H1 (cell line): ENCODE measurements around the gene GP5. TPM values are rescaled to one million over a fixed set of nuclear protein-coding genes. Genes with fewer than 3 reads are reported as not detected.

Source experiments
- CTCF ChIA-PET: fragments of 300-600 bp; sonication (Branson Sonifier 250); formaldehyde crosslinking; loops from one replicate; lab custom pipeline; 2021; ENCODE audit not compliant: partially characterized antibody; lab: Charles Lee
- POLR2A ChIA-PET: fragments of 300-600 bp; sonication (Branson Sonifier 250); formaldehyde crosslinking; loops from one replicate; lab custom pipeline; 2021; ENCODE audit warnings: inconsistent platforms; ENCODE audit not compliant: partially characterized antibody; lab: Charles Lee
- DNase-seq, 2 experiments: peaks; one replicate each; pipeline versions ENCODE4 v3.0.0 to v3.0.0-alpha.2; 2010 to 2022; ENCODE audit warnings: low spot score in 2 of 2, low read depth in 1 of 2, mixed read lengths in 1 of 2
- FAIRE-seq: peaks from 2 replicates; lab custom pipeline; 2011; peaks lifted over from hg19 to GRCh38; lab: Jason Lieb, UNC
- H2AFZ ChIP-seq: 2 replicates; pipeline ENCODE4 v1.8.1; 2012; ENCODE audit warnings: low read length, inconsistent platforms
- H2AK5ac ChIP-seq: 2 replicates; pipeline ENCODE4 v1.6.1; 2013; ENCODE audit warnings: low read depth, low read length
- H2BK120ac ChIP-seq: replicated peaks from 2 replicates; pipeline ENCODE3; 2013; ENCODE audit warnings: low read depth, low read length, inconsistent platforms
- H2BK12ac ChIP-seq: 2 replicates; pipeline ENCODE4 v1.6.1; 2013; ENCODE audit warnings: low read depth, low read length
- H2BK15ac ChIP-seq: 2 replicates; pipeline ENCODE4 v1.6.1; 2013; ENCODE audit warnings: low read length
- H2BK20ac ChIP-seq: 2 replicates; pipeline ENCODE4 v1.6.1; 2013; ENCODE audit warnings: low read length
- H2BK5ac ChIP-seq: 2 replicates; pipeline ENCODE4 v1.6.1; 2013; ENCODE audit warnings: low read depth, low read length
- H3K14ac ChIP-seq: 2 replicates; pipeline ENCODE4 v1.6.1; 2013; ENCODE audit warnings: inconsistent platforms; ENCODE audit not compliant: insufficient read length
- H3K18ac ChIP-seq: 2 replicates; pipeline ENCODE4 v1.6.1; 2013; ENCODE audit warnings: low read length; ENCODE audit errors: extremely low read depth
- H3K23ac ChIP-seq: 2 replicates; pipeline ENCODE4 v1.6.1; 2013; ENCODE audit warnings: inconsistent platforms; ENCODE audit not compliant: insufficient read length
- H3K23me2 ChIP-seq: 2 replicates; pipeline ENCODE4 v1.6.1; 2013; ENCODE audit warnings: low read depth, low read length
- H3K27ac ChIP-seq: 2 replicates; pipeline ENCODE4 v1.6.1; 2011; ENCODE audit warnings: low read depth, low read length, inconsistent platforms
- H3K27me3 ChIP-seq, 4 experiments: replicated peaks in 1 of 4; 1 replicate in 1 of 4; 2 replicates in 3 of 4; pipeline versions ENCODE4 v1.6.1 to v1.8.1; 2011 to 2013; ENCODE audit warnings: low read length in 3 of 4, mild to moderate bottlenecking in 3 of 4, inconsistent platforms in 2 of 4, mixed read lengths in 2 of 4, moderate library complexity in 1 of 4; ENCODE audit not compliant: control insufficient read depth in 3 of 4, insufficient read depth in 3 of 4; ENCODE audit errors: extremely low read depth in 1 of 4
- H3K36me3 ChIP-seq, 4 experiments: 2 replicates each; pipeline versions ENCODE4 v1.6.1 to v1.8.1; 2011 to 2013; ENCODE audit warnings: mild to moderate bottlenecking in 4 of 4, low read length in 3 of 4, moderate library complexity in 2 of 4, control low read depth in 1 of 4, inconsistent platforms in 1 of 4; ENCODE audit not compliant: insufficient read depth in 4 of 4, control insufficient read depth in 2 of 4
- H3K4ac ChIP-seq: replicated peaks from 2 replicates; pipeline ENCODE3; 2013; ENCODE audit warnings: low read length, low read depth, mixed read lengths, inconsistent platforms; ENCODE audit not compliant: insufficient read length
- H3K4me1 ChIP-seq, 4 experiments: replicated peaks in 1 of 4; 1 replicate in 1 of 4; 2 replicates in 3 of 4; pipeline versions ENCODE4 v1.6.1 to v1.8.1; 2011 to 2013; ENCODE audit warnings: low read length in 3 of 4, inconsistent platforms in 2 of 4, mixed read lengths in 1 of 4; ENCODE audit not compliant: insufficient read depth in 4 of 4, control insufficient read depth in 3 of 4
- H3K4me2 ChIP-seq, 2 experiments: 2 replicates each; pipeline versions ENCODE4 v1.6.1 to v1.8.1; 2011 to 2013; ENCODE audit warnings: low read depth in 2 of 2, low read length in 2 of 2, control low read depth in 1 of 2, inconsistent platforms in 1 of 2, mild to moderate bottlenecking in 1 of 2; ENCODE audit not compliant: insufficient read depth in 1 of 2
- H3K4me3 ChIP-seq, 4 experiments: fragments of 200-600, 300-600 bp in 1 of 4; sonication (generic), shearing (Covaris generic), sonication (Bioruptor Twin) in 1 of 4; 2 replicates each; pipeline versions ENCODE4 v1.5.1 to v1.8.1; 2011 to 2016; ENCODE audit warnings: low read length in 4 of 4, low read depth in 3 of 4, control low read depth in 2 of 4, inconsistent platforms in 2 of 4, mild to moderate bottlenecking in 2 of 4, mixed read lengths in 1 of 4, moderate library complexity in 1 of 4; ENCODE audit not compliant: insufficient read depth in 2 of 4; ENCODE audit errors: extremely low read depth in 1 of 4
- H3K56ac ChIP-seq: replicated peaks from 2 replicates; pipeline ENCODE3; 2013; ENCODE audit warnings: low read depth, mild to moderate bottlenecking, mixed read lengths, low read length, inconsistent platforms; ENCODE audit not compliant: insufficient read length
- H3K79me1 ChIP-seq: 2 replicates; pipeline ENCODE4 v1.6.1; 2013; ENCODE audit warnings: low read depth, low read length, control low read depth
- H3K79me2 ChIP-seq, 2 experiments: 2 replicates each; pipeline versions ENCODE4 v1.6.1 to v1.8.1; 2012 to 2013; ENCODE audit warnings: low read length in 2 of 2, mild to moderate bottlenecking in 2 of 2, inconsistent platforms in 1 of 2; ENCODE audit not compliant: insufficient read depth in 2 of 2, control insufficient read depth in 1 of 2
- H3K9ac ChIP-seq, 4 experiments: replicated peaks in 1 of 4; 1 replicate in 1 of 4; 2 replicates in 3 of 4; pipeline versions ENCODE4 v1.6.1 to v1.8.1; 2011 to 2013; ENCODE audit warnings: low read depth in 3 of 4, low read length in 3 of 4, control low read depth in 2 of 4, mild to moderate bottlenecking in 2 of 4, moderate library complexity in 2 of 4, inconsistent platforms in 1 of 4; ENCODE audit errors: extremely low read depth in 1 of 4
- H3K9me3 ChIP-seq, 2 experiments: 2 replicates each; pipeline versions ENCODE4 v1.6.1 to v1.8.1; 2012 to 2013; ENCODE audit warnings: mild to moderate bottlenecking in 2 of 2, moderate library complexity in 2 of 2, control low read depth in 1 of 2, inconsistent platforms in 1 of 2, low read depth in 1 of 2, low read length in 1 of 2, mixed read lengths in 1 of 2; ENCODE audit not compliant: insufficient read depth in 2 of 2
- H4K20me1 ChIP-seq, 2 experiments: replicated peaks in 1 of 2; 2 replicates each; pipeline versions ENCODE3 to v1.8.1; 2011 to 2013; ENCODE audit warnings: inconsistent platforms in 2 of 2, low read length in 2 of 2, mild to moderate bottlenecking in 1 of 2; ENCODE audit not compliant: insufficient read depth in 2 of 2, control insufficient read depth in 1 of 2
- H4K5ac ChIP-seq: 2 replicates; pipeline ENCODE4 v1.6.1; 2013; ENCODE audit warnings: low read length, low read depth, mixed read lengths, inconsistent platforms; ENCODE audit not compliant: insufficient read length
- H4K8ac ChIP-seq: 2 replicates; pipeline ENCODE4 v1.8.0; 2013; ENCODE audit warnings: mild to moderate bottlenecking, moderate library complexity, low read length, inconsistent platforms; ENCODE audit not compliant: insufficient read depth; ENCODE audit errors: extremely low read depth
- H4K91ac ChIP-seq: replicated peaks from 2 replicates; pipeline ENCODE3; 2013; ENCODE audit warnings: low read length, mixed read lengths, inconsistent platforms; ENCODE audit not compliant: insufficient read length
- ATF3 ChIP-seq: IDR thresholded peaks from 2 replicates; pipeline ENCODE4 v1.6.1; 2011; ENCODE audit warnings: low read depth, mild to moderate bottlenecking, low read length; ENCODE audit not compliant: insufficient read depth
- BACH1 ChIP-seq: IDR thresholded peaks from 2 replicates; pipeline ENCODE4 v1.6.1; 2012; ENCODE audit warnings: low read length, improper control_type of control experiment
- CTBP2 ChIP-seq: IDR thresholded peaks from 2 replicates; pipeline ENCODE4 v1.7.0; 2011; ENCODE audit warnings: borderline replicate concordance, mild to moderate bottlenecking, moderate library complexity, mixed read lengths, low read length; ENCODE audit not compliant: insufficient read depth, insufficient read length
- EZH2 ChIP-seq: fragments of 200-600 bp; sonication (generic); IDR thresholded peaks from 2 replicates; pipeline ENCODE4 v1.7.1; 2012; ENCODE audit warnings: low read depth, mild to moderate bottlenecking, moderate library complexity, low read length, inconsistent platforms; ENCODE audit not compliant: severe bottlenecking
- MAX ChIP-seq: IDR thresholded peaks from 2 replicates; pipeline ENCODE4 v1.6.1; 2012; ENCODE audit warnings: inconsistent platforms
- NANOG ChIP-seq: IDR thresholded peaks from 2 replicates; pipeline ENCODE4 v1.6.1; 2011; ENCODE audit warnings: low read length, low read depth, mild to moderate bottlenecking, inconsistent platforms; ENCODE audit not compliant: insufficient read depth, poor library complexity, severe bottlenecking
- POU5F1 ChIP-seq: IDR thresholded peaks from 2 replicates; pipeline ENCODE4 v1.6.1; 2011; ENCODE audit warnings: low read depth, mild to moderate bottlenecking, low read length, moderate library complexity
- RBBP5 ChIP-seq: IDR thresholded peaks from 2 replicates; pipeline ENCODE4 v1.7.1; 2012; ENCODE audit warnings: low read depth, mild to moderate bottlenecking, inconsistent platforms, low read length, moderate library complexity, borderline replicate concordance
- RXRA ChIP-seq: IDR thresholded peaks from 2 replicates; pipeline ENCODE4 v1.6.1; 2011; ENCODE audit warnings: low read depth, mild to moderate bottlenecking, low read length, moderate library complexity; ENCODE audit not compliant: insufficient read depth
- SP4 ChIP-seq: IDR thresholded peaks from 2 replicates; pipeline ENCODE4 v1.6.1; 2012; ENCODE audit warnings: low read length, inconsistent platforms
- SRF ChIP-seq: IDR thresholded peaks from 2 replicates; pipeline ENCODE4 v1.6.1; 2011; ENCODE audit warnings: mild to moderate bottlenecking, low read depth, low read length, moderate library complexity
- TBP ChIP-seq: IDR thresholded peaks from 2 replicates; pipeline ENCODE4 v1.6.1; 2011; ENCODE audit warnings: low read depth, low read length, improper control_type of control experiment
- YY1 ChIP-seq: IDR thresholded peaks from 2 replicates; pipeline ENCODE4 v1.6.1; 2011; ENCODE audit warnings: low read depth, mild to moderate bottlenecking, low read length
- ZNF274 ChIP-seq: IDR thresholded peaks from 2 replicates; pipeline ENCODE4 v1.7.0; 2012; ENCODE audit warnings: low read length, borderline replicate concordance; ENCODE audit errors: extremely low read depth
- WGBS, 2 experiments: shearing (Covaris generic) in 1 of 2; methylation state at CpG; one replicate each; pipeline versions ENCODE4 v1.1.6 to v1.1.7; 2013 to 2015; ENCODE audit warnings: low lambda C conversion rate in 2 of 2, mixed read lengths in 2 of 2, inconsistent platforms in 1 of 2, low coverage in 1 of 2, missing lambda C conversion rate in 1 of 2; ENCODE audit not compliant: insufficient replicate concordance in 2 of 2, insufficient coverage in 1 of 2, insufficient read length in 1 of 2; ENCODE audit errors: extremely low coverage in 1 of 2, missing lambda C conversion rate in 1 of 2; 5-methylcytosine and 5-hydroxymethylcytosine counted together
- polyA plus RNA-seq, 7 experiments: library from polyadenylated mRNA; depleted of rRNA in 3 of 7; stranded (reverse) in 5 of 7; unstranded in 2 of 7; fragments of >200 nt in 5 of 7; fragments of 200-250 nt in 2 of 7; gene quantifications; 1 replicate in 5 of 7; 2 replicates in 1 of 7; 4 replicates in 1 of 7; pipeline versions ENCODE4 v1.2.1 to v1.2.3, GENCODE V29; 2011 to 2013; ENCODE audit warnings: missing spikeins in 2 of 7, mixed read lengths in 2 of 7
- total RNA-seq: library from RNA; stranded (reverse); fragmentation: NEBNext Ultra II Directional; extraction: Animal tissue kit (Norgen Biotek cat#: 25700); gene quantifications from 2 replicates; pipeline ENCODE4 v1.2.1, GENCODE V29; 2021

Gene GP5
- total and polyA plus RNA-seq, 2 of the 8 experiments (the other 6 are each of a cell fraction or from before 2014, with no cell fraction given), result 0.13 to 0.14 TPM

- H2BK120ac ChIP-seq, result no peak overlapping the region
- H3K79me2 ChIP-seq, result no peaks in the 10 kb centered on the region
- no peaks in the 10 kb centered on the region for H3K79me1 ChIP-seq
- H3K27me3 ChIP-seq, result peaks cover 0 to 3% (median under 1%) of the 10 kb centered on the region in 4 experiments; a peak in 2 of 7 replicates
- H4K91ac ChIP-seq, result no peak overlapping the region
- H3K23ac ChIP-seq, result no peak overlapping the region
- WGBS, 2 experiments, result 89% methylated on average over 6 of the region's 6 CpGs; no CpG with 5 or more reads in 1 of the 2 experiments
- no peak overlapping the region for H2BK5ac ChIP-seq
- no peaks in the 10 kb centered on the region for H3K9me3 ChIP-seq
- no peak overlapping the region for H2BK12ac ChIP-seq
- CTCF ChIA-PET, result interaction anchor here (1.1 to 3.7 kb wide), 2 partner anchors 8 to 59 kb away, joined by 3 to 36 read pairs; no protein-coding TSS in a partner anchor
- no peak overlapping the region for H3K27ac ChIP-seq
- DNase-seq, result no peak
- no peak overlapping the region for H3K9ac ChIP-seq
- FAIRE-seq, result no peak
- no peak overlapping the region for H3K4me2 ChIP-seq
- no peak overlapping the region for H3K4me3 ChIP-seq
- no peak overlapping the region for H2BK15ac ChIP-seq
- H4K8ac ChIP-seq, result no peak overlapping the region
- POLR2A ChIA-PET, result no interaction called here
- H2AFZ ChIP-seq, result no peak overlapping the region
- H3K23me2 ChIP-seq, result peaks cover 10% of the 10 kb centered on the region; the same call in 1 of the 2 replicates
- no peak overlapping the region for H3K4ac ChIP-seq
- H2BK20ac ChIP-seq, result no peak overlapping the region
- H3K14ac ChIP-seq, result no peak overlapping the region
- H3K4me1 ChIP-seq, result peaks cover 0 to 3% (median 0%) of the 10 kb centered on the region in 4 experiments; a peak in 1 of 7 replicates
- H2AK5ac ChIP-seq, result no peak overlapping the region
- H3K18ac ChIP-seq, result no peak overlapping the region
- H4K20me1 ChIP-seq, result peaks cover 0 to 5% of the 10 kb centered on the region in 2 experiments
- no peak overlapping the region for H3K56ac ChIP-seq
- no peak overlapping the region for H4K5ac ChIP-seq
- H3K36me3 ChIP-seq, result no peaks in the 10 kb centered on the region
- TF ChIP-seq RBBP5, result no peak
- TF ChIP-seq RXRA, result no peak
- no peak for TF ChIP-seq ATF3
- no peak for TF ChIP-seq NANOG
- no peak for TF ChIP-seq BACH1
- no peak for TF ChIP-seq TBP
- no peak for TF ChIP-seq ZNF274
- TF ChIP-seq EZH2, result no peak
- TF ChIP-seq MAX, result no peak
- TF ChIP-seq CTBP2, result no peak
- no peak for TF ChIP-seq YY1
- TF ChIP-seq POU5F1, result no peak
- TF ChIP-seq SP4, result no peak
- no peak for TF ChIP-seq SRF
Measured at GRCh38 chr3:194348354-194348753, 50.7 kb downstream of the GP5 start.
